Neural progenitor cell (in vitro differentiated cells): Measurements from ENCODE around the gene HLA-DMA. TPM values are rescaled to one million over a fixed set of nuclear protein-coding genes. Genes with fewer than 3 reads are reported as not detected.

ENCODE experiments used
- DNase-seq: peaks from one replicate; pipeline ENCODE4 v3.0.0-alpha.2; 2016; ENCODE audit warnings: low spot score
- H2AFZ ChIP-seq: fragments of 200-600 bp; sonication (generic); replicated peaks from 2 replicates; pipeline ENCODE4 v1.6.1; 2016; ENCODE audit warnings: antibody characterized with exemption
- H3F3A ChIP-seq: fragments of 200-600 bp; sonication (generic); 2 replicates; pipeline ENCODE4 v1.6.1; 2016; ENCODE audit warnings: antibody characterized with exemption, low read depth
- H3K27ac ChIP-seq: fragments of 200-600 bp; sonication (generic); 2 replicates; pipeline ENCODE4 v1.5.1; 2016; ENCODE audit warnings: mild to moderate bottlenecking
- H3K27me3 ChIP-seq: fragments of 200-600 bp; sonication (generic); 2 replicates; pipeline ENCODE4 v1.6.1; 2016; ENCODE audit warnings: mild to moderate bottlenecking, moderate library complexity
- H3K36me3 ChIP-seq: fragments of 200-600 bp; sonication (generic); 2 replicates; pipeline ENCODE4 v1.5.1; 2016
- H3K4me1 ChIP-seq: fragments of 200-600 bp; sonication (generic); 2 replicates; pipeline ENCODE4 v1.6.1; 2016; ENCODE audit warnings: mixed run types
- H3K4me2 ChIP-seq: fragments of 200-600 bp; sonication (generic); 2 replicates; pipeline ENCODE4 v1.6.1; 2016
- H3K4me3 ChIP-seq: fragments of 200-600 bp; sonication (generic); 2 replicates; pipeline ENCODE4 v1.5.1; 2016
- H3K79me2 ChIP-seq: fragments of 200-600 bp; sonication (generic); 2 replicates; pipeline ENCODE4 v1.6.1; 2016; ENCODE audit warnings: low read depth
- H3K9ac ChIP-seq: fragments of 200-600 bp; sonication (generic); 2 replicates; pipeline ENCODE4 v1.6.1; 2016
- H3K9me3 ChIP-seq: fragments of 200-600 bp; sonication (generic); 2 replicates; pipeline ENCODE4 v1.5.1; 2016; ENCODE audit warnings: low read depth
- H4K20me1 ChIP-seq: fragments of 200-600 bp; sonication (generic); 2 replicates; pipeline ENCODE4 v1.6.1; 2016; ENCODE audit warnings: low read depth
- H3K27ac Mint-ChIP-seq: 3 replicates; pipeline ENCODE4 v1.8.0; 2021; ENCODE audit warnings: mixed read lengths
- H3K27me3 Mint-ChIP-seq: 2 replicates; pipeline ENCODE4 v1.8.0; 2022; ENCODE audit warnings: low read depth, mild to moderate bottlenecking, inconsistent platforms, moderate library complexity, mixed read lengths; ENCODE audit not compliant: insufficient read depth
- H3K36me3 Mint-ChIP-seq: 3 replicates; pipeline ENCODE4 v1.8.0; 2021; ENCODE audit warnings: mixed read lengths
- H3K4me1 Mint-ChIP-seq: 3 replicates; pipeline ENCODE4 v1.8.0; 2021; ENCODE audit warnings: mixed read lengths
- H3K4me3 Mint-ChIP-seq: 3 replicates; pipeline ENCODE4 v1.8.0; 2021; ENCODE audit warnings: mild to moderate bottlenecking, moderate library complexity, mixed read lengths
- H3K9me3 Mint-ChIP-seq: 3 replicates; pipeline ENCODE4 v1.8.0; 2020; ENCODE audit warnings: mixed read lengths
- CTCF ChIP-seq: fragments of 200-600 bp; sonication (generic); IDR thresholded peaks from 2 replicates; pipeline ENCODE4 v1.5.1; 2017; ENCODE audit warnings: antibody characterized with exemption, mild to moderate bottlenecking
- EZH2 ChIP-seq: fragments of 200-600 bp; sonication (generic); IDR thresholded peaks from 2 replicates; pipeline ENCODE4 v1.6.1; 2017; ENCODE audit warnings: antibody characterized with exemption, mild to moderate bottlenecking, moderate library complexity
- EZH2phosphoT487 ChIP-seq: fragments of 200-600 bp; sonication (generic); IDR thresholded peaks from 2 replicates; pipeline ENCODE4 v1.6.1; 2017; ENCODE audit warnings: antibody characterized with exemption
- total RNA-seq: library from RNA; depleted of rRNA; stranded (reverse); fragments of >200 nt; gene quantifications from 2 replicates; pipeline ENCODE4 v1.2.3, GENCODE V29; 2015; ENCODE audit warnings: low replicate concordance

Gene HLA-DMA
- total RNA-seq, 1 donor from 2014 or later, result 11.9 TPM

GRCh38 chr6:32922083-32922482, 30.8 kb downstream of the HLA-DMA start:
- Mint-ChIP-seq H3K27me3 (no peaks in the 10 kb centered on the region), H3K4me1 (no peaks in the 10 kb centered on the region), H3K36me3 (no peaks in the 10 kb centered on the region), H3K27ac (no peak overlapping the region), H3K9me3 (no peaks in the 10 kb centered on the region), H3K4me3 (no peak overlapping the region)
- Histone ChIP-seq H3F3A (no peaks in the 10 kb centered on the region), H3K4me2 (no peak overlapping the region), H3K4me3 (no peak overlapping the region), H3K27me3 (no peaks in the 10 kb centered on the region), H3K79me2 (no peaks in the 10 kb centered on the region), H4K20me1 (no peaks in the 10 kb centered on the region), H3K9ac (no peak overlapping the region), H2AFZ (no peak overlapping the region), H3K27ac (no peak overlapping the region), H3K9me3 (no peaks in the 10 kb centered on the region), H3K4me1 (no peaks in the 10 kb centered on the region), H3K36me3 (no peaks in the 10 kb centered on the region)
- no peak for DNase-seq
- no peak for TF ChIP-seq EZH2phosphoT487
- no peak for TF ChIP-seq CTCF
- TF ChIP-seq EZH2, result no peak

- no peaks in the 10 kb centered on the region for H3F3A ChIP-seq
- TF ChIP-seq EZH2phosphoT487 (no peak), EZH2 (no peak), CTCF (no peak)
- Mint-ChIP-seq H3K27me3 (no peaks in the 10 kb centered on the region), H3K36me3 (no peaks in the 10 kb centered on the region), H3K4me1 (no peaks in the 10 kb centered on the region), H3K27ac (no peak overlapping the region), H3K9me3 (no peaks in the 10 kb centered on the region), H3K4me3 (no peak overlapping the region)
- H3K27me3 ChIP-seq, result peaks cover 10% of the 10 kb centered on the region
- no peak overlapping the region for H3K9ac ChIP-seq
- no peaks in the 10 kb centered on the region for H3K9me3 ChIP-seq
- H3K79me2 ChIP-seq, result no peaks in the 10 kb centered on the region
- no peak overlapping the region for H2AFZ ChIP-seq
- H4K20me1 ChIP-seq, result no peaks in the 10 kb centered on the region
- no peaks in the 10 kb centered on the region for H3K36me3 ChIP-seq
- H3K27ac ChIP-seq, result no peak overlapping the region
- no peak overlapping the region for H3K4me3 ChIP-seq
- no peaks in the 10 kb centered on the region for H3K4me1 ChIP-seq
- H3K4me2 ChIP-seq, result no peak overlapping the region
- no peak for DNase-seq
Measured at GRCh38 chr6:32920715-32921114, 32.2 kb downstream of the HLA-DMA start.

DNA sequence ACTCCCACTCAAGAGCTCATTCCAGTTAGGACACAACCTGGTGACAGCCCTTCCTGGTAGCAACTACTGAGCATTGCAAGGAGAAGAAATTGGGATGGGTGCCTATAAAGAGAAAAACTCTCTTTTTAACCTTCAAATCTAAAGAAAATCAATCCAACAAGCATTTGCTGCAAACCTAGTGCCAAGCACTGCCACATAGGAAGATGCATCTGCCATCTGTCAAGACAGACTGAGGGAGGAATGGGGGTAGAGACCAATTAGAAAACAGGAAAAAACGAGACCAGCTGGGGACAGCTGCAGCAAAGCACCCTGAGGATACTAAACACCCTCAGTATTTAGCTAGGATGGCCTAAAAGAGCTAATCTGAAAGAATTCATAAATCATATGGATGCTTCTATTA, 39.9 kb downstream of the HLA-DMA start:
- Histone ChIP-seq H3K9me3 (no peaks in the 10 kb centered on the region), H3K4me2 (no peak overlapping the region), H3K4me3 (no peak overlapping the region), H3K79me2 (no peaks in the 10 kb centered on the region), H3F3A (no peaks in the 10 kb centered on the region), H3K9ac (no peak overlapping the region), H2AFZ (no peak overlapping the region), H3K27me3 (peaks cover 68% of the 10 kb centered on the region), H3K4me1 (no peaks in the 10 kb centered on the region), H4K20me1 (no peaks in the 10 kb centered on the region), H3K36me3 (no peaks in the 10 kb centered on the region), H3K27ac (no peak overlapping the region)
- TF ChIP-seq CTCF, result no peak
- TF ChIP-seq EZH2, result no peak
- TF ChIP-seq EZH2phosphoT487, result no peak
- no peaks in the 10 kb centered on the region for H3K27me3 Mint-ChIP-seq
- H3K4me1 Mint-ChIP-seq, result no peaks in the 10 kb centered on the region
- H3K9me3 Mint-ChIP-seq, result no peaks in the 10 kb centered on the region
- no peak overlapping the region for H3K27ac Mint-ChIP-seq
- H3K4me3 Mint-ChIP-seq, result no peak overlapping the region
- DNase-seq, result no peak
- no peaks in the 10 kb centered on the region for H3K36me3 Mint-ChIP-seq

GRCh38 chr6:32908897-32909296, 44.0 kb downstream of the HLA-DMA start:
- no peak overlapping the region for H3K4me3 Mint-ChIP-seq
- H3K27ac Mint-ChIP-seq, result no peak overlapping the region
- no peak overlapping the region for H2AFZ ChIP-seq
- no peaks in the 10 kb centered on the region for H3K36me3 Mint-ChIP-seq
- no peaks in the 10 kb centered on the region for H3F3A ChIP-seq
- no peaks in the 10 kb centered on the region for H3K36me3 ChIP-seq
- no peaks in the 10 kb centered on the region for H3K4me1 ChIP-seq
- no peak overlapping the region for H3K27ac ChIP-seq
- no peaks in the 10 kb centered on the region for H4K20me1 ChIP-seq
- peaks cover 43% of the 10 kb centered on the region for H3K27me3 ChIP-seq
- TF ChIP-seq CTCF, result no peak
- TF ChIP-seq EZH2, result no peak
- no peak for TF ChIP-seq EZH2phosphoT487
- no peaks in the 10 kb centered on the region for H3K79me2 ChIP-seq
- no peaks in the 10 kb centered on the region for H3K4me1 Mint-ChIP-seq
- DNase-seq, result no peak
- H3K9me3 Mint-ChIP-seq, result no peaks in the 10 kb centered on the region
- no peak overlapping the region for H3K4me2 ChIP-seq
- no peaks in the 10 kb centered on the region for H3K9me3 ChIP-seq
- no peaks in the 10 kb centered on the region for H3K27me3 Mint-ChIP-seq
- no peak overlapping the region for H3K4me3 ChIP-seq
- no peak overlapping the region for H3K9ac ChIP-seq
